C4-2B (cell line): ENCODE data around the gene CLCN3.
A peak's percentile ranks its signal among the peaks of the same experiment; 100 is the strongest.
"Not testable (repeated sequence)": the region's sequence is repeated elsewhere in the genome, so short reads cannot be mapped to it uniquely, and the experiment has no call there.

ENCODE experiments used
- H3K27ac ChIP-seq: fragments of 450-650 bp; 2 replicates; pipeline ENCODE4 v1.5.1; 2017
- ZFX ChIP-seq: fragments of 450-650 bp; IDR thresholded peaks from 2 replicates; pipeline ENCODE4 v1.6.1; 2017
- TF ChIP-seq, protein P1 (sequence below): fragments of 450-650 bp; conservative IDR thresholded peaks from 2 replicates; pipeline ENCODE4 v1.5.1; 2017; ENCODE audit warnings: mild to moderate bottlenecking

The CLCN3 gene

DNA sequence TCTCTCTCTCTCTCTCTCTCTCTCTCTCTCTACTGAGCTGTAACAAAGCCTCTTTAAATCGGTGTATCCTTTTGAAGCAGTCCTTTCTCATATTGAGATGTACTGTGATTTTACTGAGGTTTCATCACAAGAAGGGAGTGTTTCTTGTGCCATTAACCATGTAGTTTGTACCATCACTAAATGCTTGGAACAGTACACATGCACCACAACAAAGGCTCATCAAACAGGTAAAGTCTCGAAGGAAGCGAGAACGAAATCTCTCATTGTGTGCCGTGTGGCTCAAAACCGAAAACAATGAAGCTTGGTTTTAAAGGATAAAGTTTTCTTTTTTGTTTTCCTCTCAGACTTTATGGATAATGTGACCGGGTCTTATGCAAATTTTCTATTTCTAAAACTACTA is 100.2 kb downstream of the CLCN3 start:
- TF ChIP-seq, protein P1, sequence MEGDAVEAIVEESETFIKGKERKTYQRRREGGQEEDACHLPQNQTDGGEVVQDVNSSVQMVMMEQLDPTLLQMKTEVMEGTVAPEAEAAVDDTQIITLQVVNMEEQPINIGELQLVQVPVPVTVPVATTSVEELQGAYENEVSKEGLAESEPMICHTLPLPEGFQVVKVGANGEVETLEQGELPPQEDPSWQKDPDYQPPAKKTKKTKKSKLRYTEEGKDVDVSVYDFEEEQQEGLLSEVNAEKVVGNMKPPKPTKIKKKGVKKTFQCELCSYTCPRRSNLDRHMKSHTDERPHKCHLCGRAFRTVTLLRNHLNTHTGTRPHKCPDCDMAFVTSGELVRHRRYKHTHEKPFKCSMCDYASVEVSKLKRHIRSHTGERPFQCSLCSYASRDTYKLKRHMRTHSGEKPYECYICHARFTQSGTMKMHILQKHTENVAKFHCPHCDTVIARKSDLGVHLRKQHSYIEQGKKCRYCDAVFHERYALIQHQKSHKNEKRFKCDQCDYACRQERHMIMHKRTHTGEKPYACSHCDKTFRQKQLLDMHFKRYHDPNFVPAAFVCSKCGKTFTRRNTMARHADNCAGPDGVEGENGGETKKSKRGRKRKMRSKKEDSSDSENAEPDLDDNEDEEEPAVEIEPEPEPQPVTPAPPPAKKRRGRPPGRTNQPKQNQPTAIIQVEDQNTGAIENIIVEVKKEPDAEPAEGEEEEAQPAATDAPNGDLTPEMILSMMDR, result no peak
- no peak for TF ChIP-seq ZFX

DNA sequence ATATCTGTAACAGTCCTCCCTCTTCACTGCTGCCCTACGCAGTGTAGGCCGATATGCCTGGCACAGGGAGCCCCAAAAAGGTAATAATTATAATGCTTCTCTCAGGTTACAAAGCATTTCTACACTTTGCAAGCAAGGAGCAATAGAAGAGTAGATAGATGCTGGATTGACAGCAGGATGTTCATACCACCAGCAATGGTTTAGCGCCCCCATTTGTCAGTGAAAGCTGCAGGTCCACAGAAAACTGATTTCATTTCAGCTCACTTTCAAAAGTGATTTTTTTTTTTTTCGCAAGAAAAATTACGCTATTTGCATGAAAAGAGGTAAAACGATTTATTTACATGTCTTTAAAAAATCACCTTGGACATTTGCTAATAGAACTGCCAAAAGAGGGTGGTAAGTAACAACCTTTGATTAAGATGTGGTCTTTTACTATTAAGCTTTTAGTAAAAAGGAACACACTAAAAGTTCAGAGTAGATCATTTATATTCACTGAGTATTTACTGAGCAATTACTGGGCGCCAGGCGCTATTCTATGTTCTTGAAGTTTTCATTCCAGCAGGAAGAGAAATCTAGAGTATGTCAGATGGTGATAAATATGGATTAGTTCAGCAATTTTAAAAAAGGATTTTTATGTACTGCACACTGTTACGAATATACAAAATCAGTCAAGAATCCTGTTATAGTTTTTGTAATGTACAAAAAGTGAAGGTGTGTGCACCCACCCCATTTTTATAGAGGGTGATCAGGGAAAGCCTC is 103.0 kb downstream of the CLCN3 start:
- no peak overlapping the region for H3K27ac ChIP-seq
- no peak for TF ChIP-seq ZFX
- TF ChIP-seq, protein P1, result 0 out of 2 replicates have a peak, but pooled peaks have one; percentile 20

More for the DNA sequence above, 100.2 kb downstream of the CLCN3 start:
- H3K27ac ChIP-seq, result no peak overlapping the region

DNA sequence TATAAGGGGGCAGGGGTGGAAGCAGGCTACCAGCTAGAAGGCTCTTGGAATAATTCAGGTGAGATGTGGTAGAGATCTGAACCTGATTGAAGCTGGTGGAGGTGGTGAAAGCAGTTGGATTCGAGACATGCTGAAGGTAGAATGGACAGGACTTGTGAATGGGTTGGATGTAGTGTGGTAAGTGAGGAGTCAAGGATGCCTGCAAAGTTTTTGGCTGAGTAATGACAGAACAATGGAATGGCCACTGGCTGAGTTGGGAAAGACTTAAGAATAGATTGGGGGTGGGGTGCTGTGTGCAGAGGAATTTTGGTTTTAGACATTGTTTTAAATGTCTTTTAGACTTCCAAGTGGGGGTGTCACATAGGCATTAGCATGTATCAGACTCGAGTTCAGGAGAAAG is 103.9 kb downstream of the CLCN3 start:
- TF ChIP-seq ZFX, result no peak
- TF ChIP-seq, protein P1, result no peak
- no peak overlapping the region for H3K27ac ChIP-seq

DNA sequence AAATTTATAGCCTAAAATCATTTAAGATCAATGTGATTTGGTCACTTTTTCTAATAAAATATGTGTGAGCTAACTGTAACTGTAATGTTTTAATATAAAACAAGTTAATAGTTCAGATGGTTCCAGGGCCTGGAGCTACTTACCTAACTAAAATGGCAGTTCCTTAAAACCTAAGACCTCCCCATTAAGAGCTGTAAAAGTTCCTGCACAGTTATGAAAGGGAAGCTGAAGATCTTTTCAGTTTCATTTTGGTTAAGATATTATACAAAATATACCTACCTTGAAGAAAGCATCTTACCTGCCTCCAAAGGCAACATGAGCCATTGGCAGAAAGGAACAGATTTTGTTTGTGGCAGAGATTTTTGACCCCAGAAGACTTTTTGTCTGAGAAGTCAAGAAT is 107.2 kb downstream of the CLCN3 start:
- TF ChIP-seq, protein P1, result no peak
- no peak for TF ChIP-seq ZFX
- no peak overlapping the region for H3K27ac ChIP-seq

DNA sequence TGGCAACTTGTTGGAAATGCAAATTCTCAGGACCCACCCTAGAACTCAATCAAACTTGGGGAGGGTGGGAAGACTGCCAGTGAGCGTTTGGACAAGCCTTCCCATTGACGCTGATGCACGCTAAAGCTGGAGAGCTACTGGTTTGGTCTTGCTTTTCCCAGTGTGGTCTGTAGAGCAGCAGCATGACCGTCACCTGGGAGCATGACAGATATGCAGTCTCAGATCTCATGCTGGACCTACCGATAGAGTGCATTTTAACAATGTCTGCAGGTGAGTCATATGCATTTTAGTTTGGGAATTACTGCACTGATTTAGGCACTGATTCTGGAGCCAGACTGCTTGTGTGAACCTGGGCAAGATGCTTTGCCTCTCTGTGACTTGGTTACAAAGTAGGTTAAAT is 110.2 kb downstream of the CLCN3 start:
- TF ChIP-seq, protein P1, result no peak
- TF ChIP-seq ZFX, result no peak
- no peak overlapping the region for H3K27ac ChIP-seq

DNA sequence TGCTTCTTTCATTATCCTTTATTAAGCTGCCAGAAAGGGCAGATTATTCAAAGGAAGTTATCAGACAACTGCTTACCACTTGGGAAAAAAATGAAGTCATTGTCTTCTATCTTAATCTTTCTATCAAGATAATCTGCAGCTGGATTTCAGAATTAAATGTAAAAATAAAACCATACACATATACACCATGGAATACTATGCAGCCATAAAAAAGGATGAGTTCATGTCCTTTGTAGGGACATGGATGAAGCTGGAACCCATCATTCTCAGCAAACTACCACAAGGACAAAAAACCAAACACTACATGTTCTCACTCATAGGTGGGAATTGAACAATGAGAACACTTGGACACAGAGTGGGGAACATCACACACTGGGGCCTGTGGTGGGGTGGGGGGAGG is 118.2 kb downstream of the CLCN3 start:
- not testable (repeated sequence) for H3K27ac ChIP-seq

DNA sequence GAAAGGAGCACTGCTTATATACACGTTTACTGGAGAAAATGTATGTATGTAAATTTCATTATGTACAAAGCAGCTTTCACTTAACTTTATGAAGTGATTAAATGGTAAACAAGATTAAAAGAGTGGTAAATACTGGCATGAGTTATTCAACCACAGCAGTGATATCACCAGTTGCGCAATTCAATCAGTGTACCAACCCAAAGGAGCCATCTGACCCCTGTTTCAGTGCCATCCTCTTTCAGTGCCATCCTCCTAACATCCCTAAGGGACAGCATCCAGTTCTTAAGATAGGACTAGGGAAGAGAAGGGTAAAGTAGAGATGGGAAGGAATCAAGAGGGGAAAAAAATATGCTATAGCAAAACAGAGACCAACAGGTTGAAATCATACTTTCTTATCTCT is 121.2 kb downstream of the CLCN3 start:
- no peak overlapping the region for H3K27ac ChIP-seq
- TF ChIP-seq, protein P1, result no peak
- no peak for TF ChIP-seq ZFX

DNA sequence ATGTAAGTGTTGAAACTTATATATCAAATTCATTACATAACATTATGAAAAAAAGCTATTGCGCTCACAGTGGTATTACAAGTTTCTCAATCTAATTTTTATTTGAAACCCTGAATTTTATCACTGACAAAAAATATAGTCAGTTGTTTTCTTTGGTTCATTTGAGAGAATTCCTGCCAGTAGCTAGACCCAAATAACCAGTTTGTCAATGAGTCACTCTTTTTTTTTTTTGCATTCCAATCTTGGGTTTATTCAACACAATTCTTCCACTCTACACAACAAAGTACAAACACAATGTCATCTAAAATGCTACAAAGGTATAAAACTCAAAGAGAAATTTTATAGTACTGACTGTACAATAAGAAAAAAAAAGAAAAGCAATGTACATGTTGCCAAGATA is 124.2 kb downstream of the CLCN3 start:
- TF ChIP-seq, protein P1, result no peak
- no peak for TF ChIP-seq ZFX
- no peak overlapping the region for H3K27ac ChIP-seq
